HG03039 (cell line): ENCODE data around the gene SLC12A8.

ENCODE experiments used
- ATAC-seq: cut with Tn5 transposase; IDR thresholded peaks from one replicate; pipeline ENCODE4 v1.9.1; 2021; ENCODE audit warnings: mild to moderate bottlenecking, moderate library complexity; ENCODE audit not compliant: unreplicated experiment

Gene SLC12A8

GRCh38 chr3:125212509-125213363, at the start of gene SLC12A8:
Gene SLC12A8, minus strand, starts transcription at chr3:125212748. Its CDS starts 1,399 bp downstream, at chr3:125211349.
- ATAC-seq: no peak

GRCh38 chr3:125262161-125262560, 49.6 kb upstream of the SLC12A8 start:
- no peak for ATAC-seq

DNA sequence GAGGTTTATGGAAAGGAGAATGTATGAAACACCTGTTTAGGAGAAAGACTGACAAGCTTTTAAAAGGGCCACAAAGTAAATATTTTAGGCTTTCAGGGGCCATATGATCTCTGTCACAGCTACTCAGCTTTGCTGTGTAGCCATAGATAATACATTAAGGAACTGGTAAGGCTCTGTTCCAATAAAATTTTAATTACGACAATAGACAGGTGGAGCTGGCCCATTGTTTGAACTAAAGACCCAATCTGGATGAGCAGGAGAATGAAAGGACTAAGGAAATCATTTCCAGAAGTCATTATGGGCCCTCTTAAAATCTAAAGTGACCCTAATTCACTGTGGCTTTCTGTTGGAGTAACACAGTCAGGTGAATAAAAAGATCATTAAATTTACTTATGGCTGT, 48.5 kb upstream of the SLC12A8 start:
- no peak for ATAC-seq

DNA sequence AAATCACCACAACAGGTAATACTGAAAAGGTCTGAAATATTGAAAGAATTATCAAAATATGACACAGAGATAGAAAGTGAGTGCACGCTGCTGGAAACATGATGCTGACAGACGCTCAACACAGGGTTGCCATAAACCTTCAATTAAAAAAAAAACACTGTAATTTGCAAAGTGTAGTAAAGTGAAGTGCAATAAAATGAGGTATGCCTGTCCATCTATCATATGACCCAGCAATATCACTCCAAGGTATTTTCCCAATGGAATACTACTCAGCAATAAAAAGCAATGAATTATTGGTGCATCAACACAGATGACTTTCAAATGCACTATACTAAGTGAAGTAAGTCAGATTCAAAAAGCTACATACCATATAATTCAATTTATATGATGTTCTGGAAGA, 47.6 kb upstream of the SLC12A8 start:
- ATAC-seq: no peak

GRCh38 chr3:125257536-125257935, 45.0 kb upstream of the SLC12A8 start:
- ATAC-seq: no peak

- no peak for ATAC-seq
Observed at GRCh38 chr3:125256675-125257074, 44.1 kb upstream of the SLC12A8 start.

DNA sequence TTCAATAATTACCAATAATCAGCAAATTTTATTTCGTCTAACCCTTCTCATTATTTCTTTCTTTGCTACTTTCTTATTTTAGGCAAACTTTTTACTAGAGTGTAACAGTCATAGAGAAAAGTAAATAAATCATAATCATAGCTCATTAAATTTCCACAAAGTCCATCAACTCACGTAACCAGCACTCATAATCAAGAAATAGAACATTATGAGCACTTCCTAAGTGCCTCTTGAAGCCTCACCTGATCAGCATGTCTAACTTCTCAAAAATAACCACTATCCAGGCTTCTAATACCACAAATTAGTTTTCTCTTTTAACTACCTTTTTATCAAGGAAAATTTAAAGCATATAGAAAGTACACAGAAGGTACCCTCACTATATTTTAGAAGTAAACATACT, 38.4 kb upstream of the SLC12A8 start:
- ATAC-seq: no peak

DNA sequence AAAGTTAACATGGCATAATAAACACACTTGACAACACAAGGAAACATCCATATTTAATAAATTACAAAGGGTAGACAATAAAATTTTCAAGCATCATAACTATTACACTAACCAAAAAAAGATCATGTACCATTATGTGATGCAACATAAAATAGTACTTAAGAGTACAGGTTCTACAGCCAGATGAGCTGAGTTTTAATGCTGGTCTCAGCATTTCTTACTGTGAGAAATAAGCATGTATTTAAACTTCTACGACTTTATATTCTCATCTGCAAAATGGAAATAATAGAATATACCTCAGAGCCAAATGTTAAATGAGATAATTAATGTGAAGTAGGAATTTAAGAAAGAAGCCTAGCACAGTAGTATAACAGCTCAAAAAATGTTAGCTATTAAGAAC, 33.7 kb upstream of the SLC12A8 start:
- ATAC-seq: no peak

- ATAC-seq: no peak
Observed at GRCh38 chr3:125245521-125245920, 33.0 kb upstream of the SLC12A8 start.

DNA sequence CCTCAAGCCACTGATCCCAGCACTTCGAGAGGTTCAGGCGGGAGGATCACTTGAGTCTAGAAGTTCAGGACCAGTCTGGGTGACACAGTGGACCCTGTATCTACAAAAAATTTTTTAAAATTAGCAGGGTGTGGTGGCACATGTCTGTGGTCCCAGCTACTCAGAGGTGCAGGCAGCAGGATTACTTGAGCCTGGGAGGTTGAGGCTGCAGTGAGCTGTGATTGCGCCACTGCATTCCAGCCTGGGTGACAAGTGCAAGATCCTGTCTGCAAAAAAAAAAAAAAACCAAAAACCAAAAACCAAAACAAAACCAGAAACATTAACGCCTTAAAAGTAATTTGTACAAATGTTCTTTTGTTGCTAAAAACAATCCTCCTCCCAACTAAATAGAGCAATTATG, 27.9 kb upstream of the SLC12A8 start:
- ATAC-seq: no peak

- no peak for ATAC-seq
Observed at GRCh38 chr3:125239266-125239665, 26.7 kb upstream of the SLC12A8 start.

- ATAC-seq: no peak
Observed at GRCh38 chr3:125238759-125239158, 26.2 kb upstream of the SLC12A8 start.

DNA sequence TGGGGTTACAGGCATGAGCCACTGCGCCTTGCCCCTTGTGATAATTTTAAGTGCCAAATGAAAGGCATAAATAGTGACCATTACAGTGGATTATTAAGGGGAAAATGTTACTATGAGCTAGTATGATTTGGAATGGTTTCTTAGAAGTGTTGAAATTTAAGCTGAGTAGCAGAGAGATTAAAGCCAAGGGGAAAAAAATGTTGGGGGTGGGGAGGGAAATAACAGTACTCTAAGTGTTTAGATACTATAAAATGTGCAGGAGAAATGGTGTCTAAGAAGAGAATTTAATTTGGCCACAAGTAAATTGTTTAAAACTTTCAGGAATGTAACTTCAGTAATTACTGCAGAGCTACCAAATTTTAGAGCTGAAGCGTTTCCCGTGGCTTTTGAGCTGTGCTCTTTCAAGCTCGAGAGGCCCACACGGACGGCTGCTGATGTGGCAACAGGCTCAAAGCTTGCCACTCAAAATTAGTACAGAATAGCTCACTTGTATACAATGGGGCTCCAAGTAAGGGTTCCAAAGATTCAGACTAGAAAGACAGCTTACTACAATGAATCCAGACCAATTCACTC, 23.9 kb upstream of the SLC12A8 start:
- no peak for ATAC-seq

DNA sequence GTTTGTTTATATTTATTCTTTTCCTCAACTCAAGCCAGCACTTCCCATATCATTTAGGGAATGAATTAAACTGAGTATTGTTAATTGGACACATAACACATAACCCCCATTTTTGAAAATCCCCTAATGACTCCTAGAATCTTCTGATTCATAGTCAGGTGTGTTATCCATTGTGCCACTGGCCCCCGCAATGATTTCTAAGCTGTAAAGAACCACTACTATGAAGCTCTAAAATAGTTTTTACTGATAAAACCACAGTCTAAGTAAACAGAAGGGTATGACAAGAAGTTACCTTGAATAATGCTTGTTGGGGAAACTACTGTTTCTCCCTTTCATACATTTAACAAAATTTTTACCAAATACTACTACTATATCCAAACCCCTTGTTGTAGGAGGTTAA, 22.3 kb upstream of the SLC12A8 start:
- ATAC-seq: no peak

DNA sequence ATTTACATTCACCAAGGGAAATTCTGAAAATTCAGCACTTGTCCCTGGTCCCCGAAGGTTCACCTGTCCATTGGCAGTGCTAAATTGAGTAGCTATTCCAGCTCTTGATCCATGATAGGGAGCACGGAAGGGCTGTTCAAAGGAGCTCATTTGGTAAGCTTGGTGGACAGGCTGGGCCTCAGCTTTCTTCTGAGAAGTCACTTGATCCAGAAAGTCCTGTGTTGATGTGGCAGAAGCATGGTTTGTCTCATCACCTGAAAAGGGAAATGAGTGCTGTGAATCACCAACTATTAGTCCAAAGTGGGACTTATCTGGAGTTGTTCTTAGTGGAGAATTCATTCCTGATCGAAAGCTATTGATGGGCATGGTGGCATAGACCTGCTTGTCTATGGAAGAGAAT, 19.9 kb upstream of the SLC12A8 start:
- no peak for ATAC-seq

DNA sequence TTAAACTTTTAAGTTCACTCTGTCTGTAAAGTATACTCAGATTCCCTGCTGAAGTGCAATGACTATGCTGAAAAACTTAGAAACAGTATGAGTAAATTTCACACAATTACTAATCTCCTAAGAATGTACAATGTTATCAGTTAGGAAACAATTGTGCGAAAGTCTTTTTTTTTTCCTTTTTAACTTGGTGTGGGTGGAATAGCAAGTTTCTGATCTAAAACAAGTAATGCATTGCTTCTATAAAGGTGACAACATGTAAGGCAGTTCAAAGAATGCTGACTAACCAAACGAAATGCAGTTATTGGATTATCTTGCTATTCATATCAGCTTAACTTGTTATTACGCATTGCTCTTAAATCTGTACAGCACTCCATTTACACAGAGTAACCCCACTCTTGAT, 19.3 kb upstream of the SLC12A8 start:
- no peak for ATAC-seq

DNA sequence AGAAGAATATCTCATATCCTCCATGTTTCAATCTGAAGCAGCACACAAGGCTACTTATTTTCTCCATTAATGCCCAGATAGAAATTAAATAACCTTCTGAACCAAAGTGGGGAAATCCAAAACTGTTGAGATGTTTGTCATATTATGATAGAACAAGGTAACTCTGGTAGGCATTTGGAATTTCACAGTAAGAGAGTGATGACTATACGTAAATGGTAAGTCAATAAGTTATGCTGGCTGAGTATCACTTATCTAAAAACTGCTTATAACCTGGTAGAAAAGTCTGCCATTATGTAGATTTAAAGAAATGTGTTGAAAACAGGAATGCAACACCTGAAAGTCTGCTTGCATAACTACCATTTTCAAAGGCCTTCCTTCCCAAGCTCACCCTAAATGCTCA, 17.2 kb upstream of the SLC12A8 start:
- ATAC-seq: no peak

DNA sequence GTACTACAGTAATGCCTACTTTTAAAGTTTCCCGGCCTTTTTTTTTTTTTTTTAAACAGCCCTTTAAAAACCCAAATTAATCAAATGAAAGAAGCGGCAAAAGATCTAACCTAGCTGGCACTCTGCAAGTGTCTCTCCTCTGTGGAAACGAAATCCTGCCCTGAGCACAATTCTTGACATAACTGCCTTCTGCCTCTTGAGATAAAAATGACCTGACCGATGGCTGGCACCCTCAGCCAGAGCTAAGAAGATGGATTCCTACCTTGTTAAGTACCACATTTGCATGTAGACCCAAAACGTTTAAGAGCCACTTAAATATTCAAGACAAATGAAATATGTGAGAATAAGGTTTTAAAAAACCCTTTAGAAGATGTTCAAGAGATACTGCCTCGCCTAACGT, 16.6 kb upstream of the SLC12A8 start:
- ATAC-seq: no peak

DNA sequence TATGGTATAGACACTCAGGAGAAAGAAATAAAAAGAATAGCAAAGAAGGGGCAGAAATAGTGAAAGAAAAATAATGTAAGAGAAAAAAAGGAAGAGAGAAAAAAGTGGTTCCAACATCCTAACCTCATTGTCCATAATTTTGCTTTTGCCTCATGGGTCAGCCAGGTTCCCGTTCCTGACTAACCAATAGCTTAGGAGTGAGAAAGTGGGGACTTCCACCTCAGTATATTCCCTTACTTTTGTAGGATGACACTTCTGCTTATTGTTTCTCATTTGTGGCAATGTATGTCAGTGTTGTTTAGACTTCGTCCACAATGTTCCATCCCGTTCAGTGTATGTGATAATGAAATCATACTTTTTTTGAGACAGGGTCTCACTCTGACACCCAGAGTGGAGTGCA, 9.3 kb upstream of the SLC12A8 start:
- ATAC-seq: no peak

- ATAC-seq: no peak
Observed at GRCh38 chr3:125220727-125221429, 8.3 kb upstream of the SLC12A8 start.

GRCh38 chr3:125220183-125220582, 7.6 kb upstream of the SLC12A8 start:
- no peak for ATAC-seq

DNA sequence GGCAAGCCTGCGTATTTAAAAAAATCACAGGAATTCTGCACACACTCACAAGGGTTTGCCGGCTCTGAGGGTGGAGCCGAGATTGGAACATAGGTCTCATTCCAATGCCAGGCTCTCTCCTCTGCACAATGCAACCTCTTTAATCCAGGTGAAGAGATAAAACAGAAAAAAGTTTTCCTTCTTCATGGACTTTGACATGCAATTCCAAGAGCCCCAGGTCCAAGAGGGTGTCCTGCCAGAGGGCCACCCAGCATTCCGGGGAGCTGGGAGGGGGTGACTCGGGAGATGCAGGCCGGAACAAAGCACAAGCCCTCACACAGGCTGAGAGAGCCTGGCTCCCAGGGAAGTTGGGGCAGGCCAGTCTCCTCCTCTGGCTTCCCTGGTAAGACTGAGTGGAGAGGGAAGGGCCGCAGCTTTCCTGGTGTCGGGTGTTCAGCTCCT, 6.7 kb upstream of the SLC12A8 start:
- no peak for ATAC-seq
